GM12872 (cell line): ENCODE data around the gene UQCC2.

Experiments used
- CTCF ChIP-seq: IDR thresholded peaks from 3 replicates; pipeline ENCODE4 v1.5.1; 2011; ENCODE audit warnings: low read depth, mild to moderate bottlenecking, low read length, moderate library complexity; ENCODE audit not compliant: insufficient read depth

The UQCC2 gene

GRCh38 chr6:33691456-33692077 is 19.9 kb downstream of the UQCC2 start:
- no peak for TF ChIP-seq CTCF

DNA sequence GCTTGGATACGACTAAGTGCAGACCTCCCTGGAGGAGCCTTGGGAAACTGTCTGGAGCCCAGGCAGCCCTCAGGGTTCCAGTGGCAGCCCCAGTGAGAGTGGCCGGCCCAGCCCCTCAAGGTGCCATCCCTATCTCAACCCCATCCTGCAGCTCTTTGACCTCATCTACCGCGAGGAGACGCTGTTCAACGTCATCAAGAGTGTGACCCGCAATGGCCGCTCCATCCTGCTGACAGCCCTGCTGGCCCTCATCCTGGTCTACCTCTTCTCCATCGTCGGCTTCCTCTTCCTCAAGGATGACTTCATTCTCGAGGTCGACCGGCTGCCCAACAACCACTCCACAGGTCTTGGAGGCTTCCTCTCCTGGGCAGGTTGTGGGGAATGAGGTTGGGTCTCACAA is 20.7 kb downstream of the UQCC2 start:
- TF ChIP-seq CTCF: no peak

- no peak for TF ChIP-seq CTCF
Measured at GRCh38 chr6:33689879-33690278, 21.6 kb downstream of the UQCC2 start.

DNA sequence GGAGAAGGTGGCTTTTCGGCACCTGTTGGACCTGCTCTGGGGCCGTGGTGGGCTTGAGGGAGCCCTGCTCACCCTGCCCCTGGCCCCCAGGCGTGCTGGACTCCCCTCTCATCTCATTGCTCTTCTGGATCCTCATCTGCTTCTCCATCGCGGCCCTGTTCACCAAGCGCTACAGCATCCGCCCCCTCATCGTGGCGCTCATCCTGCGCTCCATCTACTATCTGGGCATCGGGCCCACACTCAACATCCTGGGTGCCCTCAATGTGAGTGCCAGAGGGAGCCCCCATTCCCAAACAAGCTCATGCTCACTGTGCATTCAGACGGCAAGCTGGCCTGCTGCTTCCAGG is 22.4 kb downstream of the UQCC2 start:
- TF ChIP-seq CTCF: no peak

GRCh38 chr6:33688451-33689147 is 22.9 kb downstream of the UQCC2 start:
- no peak for TF ChIP-seq CTCF

DNA sequence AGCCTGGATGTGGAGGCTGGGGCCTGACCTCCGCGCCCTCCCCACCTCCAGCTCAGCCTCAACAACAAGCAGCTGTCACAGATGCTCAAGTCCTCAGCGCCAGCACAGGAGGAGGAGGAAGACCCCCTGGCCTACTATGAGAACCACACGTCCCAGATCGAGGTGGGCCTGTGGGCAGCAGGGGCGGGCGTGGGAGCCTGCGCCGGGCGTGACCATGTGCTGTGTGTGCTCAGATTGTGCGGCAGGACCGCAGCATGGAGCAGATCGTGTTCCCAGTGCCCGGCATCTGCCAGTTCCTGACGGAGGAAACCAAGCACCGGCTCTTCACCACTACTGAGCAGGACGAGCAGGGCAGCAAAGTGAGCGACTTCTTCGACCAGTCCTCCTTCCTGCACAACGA is 23.5 kb downstream of the UQCC2 start:
- TF ChIP-seq CTCF: no peak

GRCh38 chr6:33686981-33687975 is 24.2 kb downstream of the UQCC2 start:
- TF ChIP-seq CTCF: no peak
